NCI-H2107 treated with DMSO at 0.1 percent for 48 hours (cell line): Measurements from ENCODE around the gene PXK.

Source experiments
- DNase-seq: peaks from one replicate; lab custom pipeline; 2025; ENCODE audit not compliant: unreplicated experiment; lab: John Stamatoyannopoulos, UW

Gene PXK

DNA sequence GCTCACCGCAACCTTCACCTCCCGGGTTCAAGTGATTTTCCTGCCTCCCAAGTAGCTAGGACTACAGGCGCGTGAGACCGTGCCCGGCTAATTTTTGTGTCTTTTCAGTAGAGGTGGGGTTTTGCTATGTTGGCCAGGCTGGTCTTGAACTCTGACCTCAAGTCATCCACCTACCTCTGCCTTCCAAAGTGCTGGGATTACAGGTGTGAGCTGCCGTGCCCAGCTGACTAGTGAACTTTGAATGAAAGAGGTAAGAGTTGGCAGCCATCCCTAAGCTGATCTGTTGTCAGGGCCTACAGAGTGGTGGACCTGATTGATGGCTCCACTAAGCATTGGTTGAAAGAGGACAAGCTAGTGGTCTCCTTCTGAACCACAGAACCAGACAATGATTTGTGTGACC, 15.3 kb downstream of the PXK start:
- no peak for DNase-seq

DNA sequence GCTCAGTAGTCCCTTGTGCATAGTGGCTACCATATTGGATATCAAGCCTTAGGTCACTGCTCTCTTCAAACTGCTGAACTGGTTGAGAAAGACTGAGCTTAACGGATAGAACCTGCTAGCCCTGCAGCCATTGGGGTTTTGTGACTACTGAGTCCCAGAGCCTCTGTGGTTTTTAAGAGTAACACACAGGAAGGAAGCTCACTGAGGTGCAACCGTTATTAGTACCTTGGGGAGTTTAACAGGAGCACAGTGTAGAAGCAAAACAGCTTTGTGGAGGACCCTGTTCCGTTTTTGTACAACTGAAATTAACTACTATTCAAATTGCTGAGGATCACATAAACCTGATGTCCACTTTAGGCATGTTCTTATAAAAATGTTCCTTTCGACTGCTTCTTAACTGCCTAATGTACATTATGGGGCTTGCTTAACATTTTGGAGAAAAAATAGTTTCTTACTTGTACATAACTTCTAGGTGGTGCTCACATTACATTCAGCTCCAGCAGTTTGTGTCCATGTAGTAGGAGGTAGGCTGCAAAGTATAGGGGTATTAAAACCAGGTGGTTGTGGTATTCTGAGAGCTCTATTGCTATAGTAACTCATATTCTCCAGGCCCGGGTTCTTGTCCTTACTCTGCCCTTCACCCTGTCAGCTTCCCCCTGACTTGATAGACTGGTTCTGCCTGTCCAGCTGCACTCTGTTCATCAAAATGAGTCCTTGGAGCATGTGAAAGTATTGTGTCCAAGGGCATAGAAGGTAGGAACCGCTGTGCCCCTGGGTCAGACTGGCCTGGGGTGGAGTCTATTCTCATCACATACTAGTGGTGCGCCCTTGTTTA, 17.3 kb downstream of the PXK start:
- no peak for DNase-seq

DNA sequence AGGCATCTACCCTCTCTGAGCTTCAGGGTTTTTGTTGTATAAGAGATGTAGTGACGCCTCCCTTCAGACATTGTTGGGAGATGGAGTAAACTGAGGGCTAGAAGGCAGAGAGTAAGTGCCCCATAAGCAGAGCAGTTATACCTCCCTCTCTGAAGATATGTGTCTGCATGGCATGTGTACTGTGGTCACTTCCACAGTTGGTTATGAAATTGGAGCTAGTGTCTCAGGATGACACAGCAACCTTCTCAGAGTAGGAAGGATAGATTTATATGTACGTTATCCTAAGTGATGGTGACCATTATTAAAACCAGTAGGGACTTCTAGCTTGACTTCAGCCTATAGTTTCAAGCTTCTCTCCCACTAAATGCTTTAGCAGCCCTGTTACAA, 17.9 kb downstream of the PXK start:
- DNase-seq, result no peak

- DNase-seq, result no peak
These were observed 19.2 kb downstream of the PXK start for GRCh38 chr3:58351920-58352319.

GRCh38 chr3:58352626-58353025, 19.9 kb downstream of the PXK start:
- DNase-seq, result no peak

DNA sequence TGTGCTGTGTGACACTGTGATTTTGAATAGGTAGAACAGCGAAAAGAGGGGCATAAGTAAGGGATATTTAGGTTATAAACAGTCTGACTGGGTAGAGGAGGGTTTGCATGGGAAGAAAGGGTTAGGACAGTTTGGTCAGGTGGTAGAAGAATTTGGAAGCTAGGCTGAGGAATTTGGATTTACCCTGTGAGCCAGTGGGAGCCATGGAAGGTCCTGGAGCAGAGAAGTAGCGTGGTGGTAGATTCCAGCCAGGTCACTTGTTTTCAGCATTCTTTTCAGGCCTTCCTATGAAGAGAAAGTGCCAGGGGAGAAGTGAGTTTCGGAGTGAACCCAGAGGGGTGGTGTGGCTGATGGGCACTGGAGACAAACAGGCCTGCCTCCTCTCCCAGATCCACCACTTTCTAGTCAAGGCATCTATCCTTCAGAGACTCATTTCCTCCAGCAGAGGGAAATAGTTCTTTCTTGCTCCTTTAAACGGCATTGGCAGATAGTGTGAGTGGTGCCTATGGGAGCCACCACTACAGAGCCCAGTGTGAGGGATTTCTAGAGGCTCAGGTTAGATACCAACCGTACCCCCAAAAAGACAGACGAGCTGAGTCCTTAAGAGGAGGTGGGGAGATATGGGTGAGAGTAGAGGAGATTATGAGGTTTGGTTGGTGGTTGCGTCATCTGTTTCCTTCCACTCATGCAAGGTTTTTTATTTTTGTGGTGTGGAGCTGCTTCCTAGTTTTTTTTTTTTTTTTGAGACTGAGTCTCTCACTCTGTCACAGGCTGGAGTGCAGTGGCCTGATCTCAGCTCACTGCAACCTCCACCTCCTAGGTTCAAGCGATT, 21.2 kb downstream of the PXK start:
- DNase-seq, result no peak

GRCh38 chr3:58355179-58355578, 22.5 kb downstream of the PXK start:
- DNase-seq, result no peak

- DNase-seq, result no peak
These were observed 23.4 kb downstream of the PXK start for GRCh38 chr3:58356054-58356453.

DNA sequence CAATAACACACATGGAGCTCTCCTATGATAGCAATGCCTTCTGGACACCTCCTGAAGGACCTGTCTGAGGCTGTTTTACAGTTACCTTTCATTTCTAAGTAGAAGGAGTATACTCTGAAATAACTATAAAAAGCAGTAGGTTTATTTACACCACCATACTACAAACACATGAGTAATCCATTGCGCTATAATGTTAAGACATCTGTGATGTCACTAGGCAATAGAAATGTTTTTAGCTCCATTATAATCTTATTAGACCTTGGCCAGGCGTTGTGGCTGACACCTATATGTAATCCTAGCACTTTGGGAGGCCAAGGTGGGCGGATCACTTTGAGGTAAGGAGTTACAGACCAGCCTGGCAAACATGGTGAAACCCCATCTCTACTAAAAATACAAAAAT, 24.7 kb downstream of the PXK start:
- no peak for DNase-seq

DNA sequence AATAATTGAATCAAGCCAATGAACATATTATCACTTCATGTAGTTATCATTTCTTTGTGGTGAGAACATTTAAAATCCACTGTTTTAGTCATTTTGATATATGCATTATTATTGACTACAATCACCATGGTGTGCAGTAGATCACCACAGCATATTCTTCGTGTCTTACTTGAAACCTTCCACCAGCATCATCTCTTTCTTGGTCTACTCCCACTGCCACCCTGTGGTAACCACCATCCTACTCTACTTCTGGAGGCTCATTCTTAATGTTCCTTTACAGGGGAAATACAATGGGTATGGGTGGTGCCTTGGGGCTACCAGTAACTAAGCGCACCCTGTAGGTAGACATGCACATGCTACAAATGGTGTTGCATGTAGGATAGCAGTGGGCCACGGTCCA, 25.4 kb downstream of the PXK start:
- no peak for DNase-seq

GRCh38 chr3:58358808-58359207, 26.1 kb downstream of the PXK start:
- no peak for DNase-seq

DNA sequence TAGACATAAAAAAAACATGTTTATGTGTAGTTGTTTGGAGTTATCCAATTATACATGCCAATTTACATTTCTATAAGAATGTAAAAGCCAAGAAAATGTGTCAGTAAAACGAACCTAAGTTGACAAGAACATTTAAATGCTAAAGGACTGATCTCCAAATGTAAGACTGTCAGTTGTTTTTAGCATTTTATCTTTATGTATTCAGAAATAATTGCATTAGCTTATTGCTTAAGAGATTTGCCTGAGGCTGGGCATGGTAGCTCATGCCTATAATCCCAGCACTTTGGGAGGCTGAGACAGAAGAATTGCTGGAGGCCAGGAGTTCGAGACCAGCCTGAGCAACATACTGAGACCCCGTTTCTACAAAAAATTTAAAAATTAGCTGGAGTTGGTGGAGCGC, 26.9 kb downstream of the PXK start:
- DNase-seq, result no peak

DNA sequence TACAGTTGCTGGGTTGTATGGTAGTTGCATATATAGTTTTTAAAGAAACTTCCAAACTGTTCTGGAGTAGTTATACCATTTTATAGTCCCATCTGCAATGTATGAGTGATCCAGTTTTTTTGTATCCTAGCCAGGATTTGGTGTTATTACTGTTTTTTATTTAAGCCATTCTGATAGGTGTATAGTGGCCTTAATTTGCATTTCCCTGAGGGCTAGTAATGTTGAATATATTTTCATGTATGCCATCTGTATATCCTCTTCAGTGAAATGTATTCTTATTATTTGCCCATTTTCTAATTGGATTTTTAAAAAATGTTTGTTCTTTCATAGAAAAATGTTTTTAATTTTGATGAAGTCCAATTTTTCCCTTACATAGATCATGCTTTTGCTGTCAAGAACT, 29.2 kb downstream of the PXK start:
- no peak for DNase-seq

- DNase-seq, result no peak
These were observed 34.0 kb downstream of the PXK start for GRCh38 chr3:58366699-58367098.

GRCh38 chr3:58369038-58369437, 36.3 kb downstream of the PXK start:
- no peak for DNase-seq

GRCh38 chr3:58369876-58370275, 37.2 kb downstream of the PXK start:
- no peak for DNase-seq

DNA sequence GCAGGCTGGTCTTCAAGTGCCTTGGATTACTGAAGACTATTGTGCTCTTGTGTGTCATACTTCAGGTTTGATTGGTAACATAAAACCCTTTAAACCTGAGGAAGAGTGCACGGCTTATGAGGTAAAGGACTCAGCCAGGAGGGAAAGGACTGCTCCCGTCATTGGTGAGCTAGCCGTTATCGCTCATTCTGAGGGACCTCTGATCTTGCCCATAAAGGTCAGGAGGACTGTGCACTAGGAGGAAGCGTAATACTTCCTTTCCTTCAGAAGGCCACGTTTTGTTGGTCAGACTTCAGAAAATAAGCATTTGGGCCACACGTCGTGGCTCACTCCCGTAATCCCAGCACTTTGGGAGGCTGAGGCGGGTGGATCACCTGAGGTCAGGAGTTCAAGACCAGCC, 37.7 kb downstream of the PXK start:
- DNase-seq, result no peak

DNA sequence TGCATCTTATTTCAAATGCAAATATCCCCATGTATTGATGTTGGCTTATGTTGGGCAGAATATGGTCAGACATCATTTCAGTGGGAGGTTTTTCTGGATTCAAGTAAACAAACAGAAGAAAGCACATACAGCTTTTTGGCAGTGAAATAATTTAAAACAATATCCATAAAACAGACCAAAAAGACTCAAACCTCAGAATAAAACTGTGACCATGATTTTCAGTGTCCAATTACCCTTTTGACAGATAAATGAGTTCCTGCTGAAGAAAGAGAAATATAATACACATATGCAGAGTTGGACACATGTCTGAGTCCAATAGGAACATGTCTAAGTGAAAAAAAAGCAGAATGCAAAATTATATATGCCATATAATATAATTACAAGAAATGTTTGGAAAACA, 39.1 kb downstream of the PXK start:
- no peak for DNase-seq

GRCh38 chr3:58375254-58375653, 42.6 kb downstream of the PXK start:
- DNase-seq, result peak; percentile 24

- DNase-seq, result no peak
These were observed 44.5 kb downstream of the PXK start for GRCh38 chr3:58377168-58377567.

DNA sequence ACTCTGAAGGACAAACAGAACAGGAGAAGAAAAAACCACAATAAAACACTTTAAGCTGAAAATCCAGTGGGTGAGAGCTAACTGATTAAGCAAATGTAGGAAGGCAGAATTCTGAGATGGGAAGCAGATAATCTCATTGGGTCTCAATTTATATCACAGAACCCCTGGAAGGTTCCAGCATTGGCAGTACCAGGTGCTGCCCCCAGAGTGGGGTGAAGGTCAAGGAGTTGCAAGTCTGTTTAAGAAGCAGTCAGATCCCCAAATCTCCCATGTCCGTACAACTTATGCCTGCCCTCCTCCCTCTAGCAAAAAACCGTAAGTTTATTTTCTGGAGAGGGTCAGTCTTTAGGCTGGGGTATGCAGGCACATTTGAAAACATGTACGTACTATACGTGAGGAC, 45.1 kb downstream of the PXK start:
- DNase-seq, result no peak

- no peak for DNase-seq
These were observed 46.8 kb downstream of the PXK start for GRCh38 chr3:58379351-58380073.
